ENCODE measurements around the gene PRKAR2A.
A peak's percentile ranks its signal among the peaks of the same experiment; 100 is the strongest.
"Not testable (repeated sequence)": the region's sequence is repeated elsewhere in the genome, so short reads cannot be mapped to it uniquely, and the experiment has no call there.

The PRKAR2A gene

DNA sequence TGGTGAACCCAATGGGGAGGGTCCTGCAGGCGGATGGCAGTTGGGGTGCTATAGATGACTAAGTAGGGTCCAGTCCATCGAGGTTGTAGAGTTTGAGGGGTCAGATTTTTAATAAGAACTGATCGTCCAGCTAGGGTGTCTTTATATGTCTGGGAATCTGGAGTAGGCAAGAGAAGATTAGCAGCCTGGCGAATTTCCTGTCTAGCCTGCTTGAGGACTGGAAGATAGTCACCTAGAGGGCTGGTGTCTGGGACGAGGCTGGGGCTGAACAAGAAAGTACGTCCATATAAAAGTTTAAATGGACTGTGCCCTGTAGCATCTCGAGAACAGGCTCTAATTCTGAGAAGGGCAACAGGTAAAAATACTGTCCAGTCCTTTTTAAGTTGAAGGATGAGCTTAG, 123.9 kb downstream of the PRKAR2A start:
- no peak for DNase-seq

DNA sequence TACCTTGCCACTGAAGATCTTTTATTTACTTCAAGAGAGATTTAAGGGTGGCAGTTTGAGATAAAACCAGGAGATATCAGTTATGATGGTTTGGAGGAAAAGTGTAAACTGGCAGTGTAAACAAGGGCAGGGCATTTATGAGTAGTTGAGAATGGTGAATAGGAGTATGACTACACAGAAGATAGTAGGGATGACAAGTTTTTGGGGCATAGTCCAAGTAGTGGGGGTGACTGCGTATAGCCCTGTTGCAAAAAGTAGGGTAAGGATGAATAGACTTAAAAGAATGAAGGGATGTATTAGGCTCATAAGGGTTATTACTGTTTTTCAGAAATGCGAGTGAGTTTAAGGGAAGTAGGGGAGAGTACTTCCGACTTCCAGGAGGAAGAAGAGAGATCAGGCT, 124.4 kb downstream of the PRKAR2A start:
- DNase-seq = not testable (repeated sequence)

DNA sequence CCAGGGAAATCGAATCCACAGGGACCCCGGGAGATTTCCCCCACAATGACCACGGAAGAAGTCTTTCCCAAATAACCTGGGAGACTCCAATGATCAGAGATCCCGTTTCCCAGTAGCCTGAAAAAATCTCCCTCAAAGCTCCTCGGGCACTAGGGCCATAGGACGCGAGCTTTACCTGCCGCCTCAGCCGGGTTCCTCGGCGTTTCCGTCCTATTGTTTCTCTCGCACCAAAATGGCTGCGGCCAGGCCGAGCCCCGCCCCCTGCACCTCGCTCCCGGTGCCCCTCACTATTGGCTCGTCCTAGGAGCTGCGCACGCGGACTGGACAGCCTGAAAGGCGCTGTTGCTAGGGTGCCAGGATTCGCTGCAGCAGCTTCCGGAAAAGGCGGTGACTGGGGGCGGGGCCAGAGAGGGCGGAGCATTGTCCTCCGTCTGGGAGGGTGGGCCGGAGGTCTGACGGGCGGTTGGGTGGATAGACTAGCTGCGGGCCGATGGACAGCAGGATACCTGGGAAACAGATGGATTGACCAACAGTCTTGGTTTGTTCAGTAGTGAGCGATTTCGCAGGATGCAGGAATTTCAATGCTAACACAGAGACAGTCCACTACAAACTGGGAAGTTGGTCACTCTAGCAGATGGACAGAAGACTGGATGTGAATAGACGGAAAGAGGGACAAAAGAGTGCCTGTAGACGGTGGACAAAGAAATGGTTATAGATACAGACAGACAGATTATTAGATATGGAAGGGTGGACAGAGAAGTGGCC, 130.5 kb downstream of the PRKAR2A start, which contains the start of gene IP6K2:
IP6K2 (minus strand) TSS at position 240 of the 765 bp plus-strand sequence. CDS start 21,930 bp downstream, outside the sequence.
- peak; percentile 54 for DNase-seq

DNA sequence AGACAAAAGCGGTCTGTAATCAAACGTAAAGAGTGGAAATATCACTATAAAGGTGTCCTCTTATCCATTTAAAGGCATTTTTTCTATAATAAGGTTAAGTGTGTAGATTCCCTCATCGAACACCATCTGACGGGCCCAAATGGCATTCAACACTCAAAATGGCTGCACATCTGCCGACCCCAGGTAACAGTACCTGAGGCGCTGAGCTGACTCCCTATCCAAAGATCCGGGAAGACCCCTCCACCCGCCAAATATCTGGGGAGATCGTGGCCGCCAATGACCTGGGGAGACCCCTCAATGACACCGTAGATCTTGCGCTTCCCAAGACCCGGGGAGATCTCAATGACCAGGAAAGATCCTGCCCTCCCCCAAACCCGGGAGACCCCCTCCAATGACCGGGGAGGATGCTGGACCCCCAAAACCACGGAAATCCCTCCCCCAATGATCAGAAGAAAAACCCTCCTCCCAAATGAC, 131.1 kb downstream of the PRKAR2A start:
- DNase-seq = no peak

DNA sequence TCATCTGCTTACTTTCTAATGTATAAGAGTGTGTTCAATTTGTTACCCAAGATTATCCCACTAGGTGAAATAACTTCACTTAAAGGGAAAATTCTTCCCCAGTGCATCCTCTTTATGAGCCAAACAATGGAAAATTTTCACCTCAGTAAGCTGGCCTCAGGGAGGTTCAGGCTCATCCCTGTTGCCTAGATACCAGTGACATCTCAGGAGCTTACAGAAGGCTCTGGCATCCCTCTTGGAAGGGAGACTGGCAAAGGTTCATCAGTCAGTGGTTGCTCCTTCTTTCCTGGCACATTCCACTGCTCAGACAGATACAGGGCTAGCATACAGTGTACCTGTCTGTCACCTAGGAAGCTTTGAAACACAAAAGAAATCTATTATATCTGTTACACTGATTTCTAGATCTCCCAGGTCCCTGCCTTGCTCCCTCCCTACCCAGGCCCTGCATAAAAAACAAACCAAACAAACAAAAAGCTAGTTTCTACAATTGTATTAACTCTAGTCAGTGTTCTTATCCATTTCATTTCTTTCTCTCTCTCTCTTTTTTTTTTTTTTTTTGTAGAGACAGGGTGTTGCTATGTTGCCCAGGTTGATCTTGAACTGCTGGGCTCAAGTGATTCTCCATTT, 132.4 kb downstream of the PRKAR2A start:
- no peak for DNase-seq

DNA sequence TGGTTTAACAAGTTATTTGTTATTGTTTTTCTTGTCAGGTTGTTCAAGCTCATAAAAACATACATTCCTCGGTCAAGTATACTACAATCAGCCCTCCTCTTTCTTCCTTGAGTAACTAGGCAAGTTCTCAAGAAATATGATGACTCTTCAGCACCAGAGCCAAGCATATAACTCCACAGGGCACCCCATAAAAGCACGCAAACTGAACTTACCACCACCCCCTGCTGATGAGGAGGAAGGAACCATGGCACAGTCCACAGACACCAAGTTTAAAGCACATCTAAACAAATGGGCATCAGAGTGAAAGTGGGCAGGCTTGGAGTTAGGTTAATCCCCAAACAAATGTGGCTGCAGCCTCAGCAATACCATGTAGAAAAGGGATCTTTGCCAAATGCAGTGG, 135.9 kb downstream of the PRKAR2A start:
- DNase-seq = no peak

DNA sequence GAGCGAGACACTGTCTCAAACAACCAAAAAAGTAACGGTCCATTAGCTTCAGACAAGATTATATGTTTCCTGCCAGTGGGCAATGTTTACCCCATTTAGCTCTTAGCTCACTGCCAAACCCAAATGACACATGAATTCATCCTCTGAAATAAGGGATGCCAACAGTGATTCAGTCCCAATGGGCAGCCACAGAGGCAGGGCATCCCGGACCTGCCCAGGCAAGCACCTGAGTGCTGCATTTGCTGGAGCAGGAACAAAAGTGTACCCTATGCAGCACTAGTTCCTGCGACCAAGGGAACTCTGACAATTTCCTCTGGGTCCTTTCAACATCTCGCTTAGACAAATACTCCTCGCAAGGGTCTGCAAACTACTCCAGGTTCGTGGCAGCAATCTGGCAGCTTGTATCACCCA, 138.6 kb downstream of the PRKAR2A start:
- no peak for DNase-seq

DNA sequence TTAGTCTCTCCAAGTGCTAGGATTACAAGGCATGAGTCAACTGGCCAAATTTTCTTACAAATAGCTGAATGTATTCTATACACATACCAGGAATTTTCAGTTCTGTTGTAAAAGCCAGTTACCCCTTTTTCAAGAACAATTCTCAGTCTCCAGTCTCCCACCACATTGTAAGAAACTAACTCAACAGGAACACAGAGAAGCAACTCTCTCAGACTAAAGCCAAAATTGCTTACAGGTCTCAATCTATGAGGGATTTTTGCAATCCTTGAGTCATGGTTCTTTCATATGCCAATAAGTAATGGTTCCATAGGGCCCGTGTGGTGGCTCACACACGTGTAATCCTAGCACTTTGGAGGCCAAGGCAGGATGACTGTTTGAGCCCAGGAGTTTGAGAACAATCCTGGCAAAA, 139.2 kb downstream of the PRKAR2A start:
- no peak for DNase-seq

DNA sequence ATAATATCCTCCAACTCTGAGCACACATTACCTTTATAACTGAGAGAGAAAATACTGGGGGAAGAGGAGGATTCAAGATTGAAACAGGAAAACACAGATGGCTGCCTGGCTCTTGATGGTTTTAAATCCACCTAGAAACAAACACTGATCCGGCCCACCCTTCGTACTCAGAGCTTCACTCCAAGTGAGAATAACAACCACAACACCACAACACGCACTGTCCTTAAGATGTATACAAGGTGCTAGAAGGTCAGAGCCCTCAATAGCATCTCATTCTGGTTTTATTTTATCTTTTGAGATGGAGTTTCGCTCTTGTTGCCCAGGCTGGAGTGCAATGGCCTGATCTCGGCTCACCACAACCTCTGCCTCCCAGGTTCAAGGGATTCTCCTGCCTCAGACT, 140.5 kb downstream of the PRKAR2A start:
- DNase-seq = no peak

DNA sequence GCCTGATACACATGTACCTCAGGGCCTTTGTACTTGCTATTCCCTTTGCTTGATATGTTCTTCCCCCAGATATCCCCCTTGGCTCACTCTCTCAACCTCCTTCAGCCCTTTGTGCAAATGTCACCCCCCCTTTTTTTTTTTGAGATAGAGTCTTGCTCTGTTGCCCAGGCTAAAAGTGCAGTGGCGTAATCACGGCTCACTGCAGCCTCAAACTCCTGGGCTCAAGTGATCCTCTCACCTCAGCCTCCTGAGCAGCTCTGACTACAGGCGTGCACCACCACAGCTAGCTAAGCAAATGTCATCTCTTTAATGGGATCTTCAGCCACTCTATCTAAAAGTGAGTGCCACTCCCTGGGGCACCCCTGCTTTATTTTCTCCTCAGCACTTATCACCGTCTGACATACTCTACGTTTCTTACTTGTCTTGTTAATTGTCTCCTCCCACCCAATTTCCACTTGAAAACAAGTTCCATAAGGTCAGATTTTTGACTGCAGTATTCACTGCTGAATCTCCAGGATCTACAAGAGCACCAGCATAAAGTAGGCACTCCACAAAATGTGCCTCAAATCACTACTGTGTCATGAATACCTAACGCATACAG, 145.3 kb downstream of the PRKAR2A start:
- DNase-seq = no peak

DNA sequence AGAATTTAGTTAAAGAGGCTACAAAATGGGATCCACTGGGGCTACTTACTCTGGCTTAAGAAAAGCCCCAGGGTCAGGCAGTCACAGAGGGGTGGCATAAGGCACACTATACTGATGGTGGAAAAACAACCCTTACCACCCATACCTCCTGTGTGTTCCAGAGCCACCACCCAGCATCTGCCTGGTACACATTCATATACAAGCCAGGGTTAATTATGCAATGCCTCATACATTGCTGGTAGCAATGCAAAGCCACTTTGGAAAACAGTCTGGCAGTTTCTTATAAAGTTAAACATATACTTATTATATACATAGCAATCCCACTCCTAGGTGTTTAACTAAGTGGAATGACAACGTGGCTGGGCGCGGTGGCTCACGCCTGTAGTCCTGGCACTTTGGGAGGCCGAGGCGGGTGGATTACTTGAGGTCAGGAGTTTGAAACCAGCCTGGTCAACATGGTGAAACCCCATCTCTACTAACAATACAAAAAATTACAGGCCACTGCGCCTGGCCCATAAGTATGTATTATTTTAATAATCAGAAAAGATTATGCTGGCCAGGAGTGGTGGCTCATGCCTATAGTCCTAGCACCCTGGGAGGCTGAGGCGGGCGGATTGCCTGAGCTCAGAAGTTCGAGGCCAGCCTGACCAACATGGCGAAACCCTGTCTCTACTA, 146.8 kb downstream of the PRKAR2A start:
- DNase-seq = no peak

DNA sequence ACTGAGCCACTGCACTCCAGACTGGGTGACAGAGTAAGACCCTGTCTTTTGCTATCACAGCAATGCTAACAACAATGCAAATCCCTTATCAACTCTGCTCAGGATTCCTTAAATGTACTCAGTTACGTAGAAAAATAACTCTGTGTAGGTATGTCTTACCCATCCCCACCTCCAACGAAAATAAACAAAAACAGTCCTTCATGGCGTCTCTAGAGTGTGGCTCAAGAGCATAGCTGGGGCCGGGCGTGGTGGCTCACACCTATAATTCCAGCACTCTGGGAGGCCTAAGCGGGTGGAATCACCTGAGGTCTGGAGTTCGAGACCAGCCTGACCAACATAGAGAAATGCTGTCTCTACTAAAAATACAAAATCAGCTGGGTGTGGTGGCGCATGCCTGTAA, 148.8 kb downstream of the PRKAR2A start:
- no peak for DNase-seq

DNA sequence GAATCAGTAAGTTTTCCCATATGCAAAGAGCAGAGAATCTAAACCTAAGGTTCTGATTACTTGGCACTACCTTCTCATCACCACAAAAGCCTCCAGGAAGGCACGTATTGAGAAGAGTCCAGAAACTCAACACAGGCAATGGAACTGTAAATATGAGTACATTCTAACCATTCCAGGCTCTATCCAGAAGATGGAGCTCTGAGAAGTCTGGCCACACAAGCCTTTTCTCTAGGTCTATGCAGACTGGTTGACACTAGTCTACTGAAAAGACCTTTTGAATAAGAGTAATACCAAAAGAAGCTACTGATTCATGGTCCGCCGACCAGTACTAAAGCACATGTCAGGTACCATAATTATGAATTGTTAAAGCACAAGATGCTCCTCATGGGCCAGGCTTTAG, 149.7 kb downstream of the PRKAR2A start:
- no peak for DNase-seq

DNA sequence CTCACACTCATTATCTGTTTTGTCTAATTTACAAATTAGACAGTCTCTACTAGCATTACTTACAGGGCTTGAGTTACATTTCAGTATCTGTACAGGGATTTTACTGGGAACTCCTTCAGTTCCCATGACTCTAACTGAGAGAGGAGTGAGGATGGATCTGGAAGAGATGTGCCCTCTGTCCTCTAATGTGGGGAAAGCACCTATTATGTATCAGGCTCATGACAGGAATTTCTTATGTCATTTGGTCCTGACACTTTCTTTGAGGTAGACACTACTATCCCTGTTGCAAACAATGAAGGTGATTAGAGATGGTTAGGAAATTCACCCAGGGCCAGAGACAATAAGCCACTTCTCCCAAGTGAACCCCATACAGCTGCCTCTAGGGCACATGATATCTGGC, 151.1 kb downstream of the PRKAR2A start:
- DNase-seq = no peak

Data from NCI-H1436 treated with DMSO at 0.1 percent for 48 hours (cell line).